OCI-M1 (cell line): ENCODE measurements around the gene FAM98B.

ENCODE experiments used
- DNase-seq: peaks from one replicate; lab custom pipeline; 2025; lab: John Stamatoyannopoulos, UW

The FAM98B gene

GRCh38 chr15:38461066-38461833, 7.3 kb downstream of the FAM98B start:
- DNase-seq, result peak; percentile 3

- no peak for DNase-seq
Measured at GRCh38 chr15:38463893-38464292, 10.0 kb downstream of the FAM98B start.

DNA sequence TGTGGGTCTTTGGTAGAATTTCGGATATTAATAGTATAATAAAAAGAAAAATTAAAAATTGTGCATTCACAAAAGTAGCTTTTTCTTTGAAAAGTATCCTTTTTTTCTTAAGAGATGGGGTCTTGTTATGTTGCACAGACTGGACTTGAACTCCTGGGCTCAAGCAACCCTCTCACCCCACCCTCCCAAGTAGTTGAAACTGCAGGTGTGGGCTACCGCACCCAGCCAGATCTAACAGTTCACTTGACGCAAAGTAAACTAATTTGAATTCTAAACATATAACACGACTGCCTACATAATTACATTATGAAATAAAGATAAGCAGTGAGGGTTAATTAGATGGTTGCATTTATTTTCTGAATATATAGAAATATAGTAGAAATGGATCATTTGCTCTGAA, 10.7 kb downstream of the FAM98B start:
- no peak for DNase-seq

GRCh38 chr15:38470816-38471215, 16.9 kb downstream of the FAM98B start:
- no peak for DNase-seq

DNA sequence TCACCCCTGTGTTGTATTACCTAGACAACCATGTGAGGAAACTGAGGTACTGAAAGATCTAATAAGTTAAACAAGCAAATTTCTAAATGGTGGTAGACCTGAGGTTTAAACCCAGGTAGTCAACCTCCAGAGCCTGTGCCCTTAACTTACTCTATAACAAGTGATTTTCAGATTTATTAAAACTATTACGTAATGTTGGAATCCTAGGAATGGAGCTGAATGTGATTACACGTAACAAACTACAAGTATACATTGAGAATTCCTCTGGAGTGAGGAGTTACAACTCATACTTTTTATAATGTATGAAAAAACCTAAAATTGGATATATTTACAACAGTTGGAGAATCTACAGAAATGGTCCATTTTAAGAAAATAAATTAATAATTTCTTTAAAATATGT, 18.0 kb downstream of the FAM98B start:
- no peak for DNase-seq

DNA sequence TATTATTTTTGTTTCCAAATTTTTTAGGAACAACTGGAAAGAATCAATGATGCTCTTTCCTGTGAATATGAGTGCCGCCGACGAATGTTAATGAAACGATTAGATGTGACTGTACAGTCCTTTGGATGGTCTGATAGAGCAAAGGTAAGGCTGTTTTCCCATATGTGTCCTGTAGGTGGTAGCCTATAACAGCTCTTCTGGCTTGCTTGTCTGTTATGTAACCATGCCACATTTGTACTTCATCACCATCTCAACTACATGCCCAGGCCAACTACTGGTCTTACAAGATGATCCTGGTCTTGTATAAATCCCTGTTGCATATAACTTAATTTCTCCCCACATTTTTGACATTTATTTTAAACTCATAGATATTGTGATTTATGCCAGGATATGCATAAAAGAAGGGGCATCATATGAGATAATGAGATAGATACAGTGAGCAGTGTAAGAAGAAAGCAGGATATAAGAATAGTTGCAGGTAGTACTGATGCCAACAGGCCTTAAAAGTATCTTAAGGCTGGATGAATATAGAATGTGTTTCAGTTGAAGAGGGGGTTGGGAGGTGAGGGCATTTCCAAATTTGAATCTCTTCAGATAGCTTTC, 20.3 kb downstream of the FAM98B start:
- peak; percentile 72 for DNase-seq

- DNase-seq, result no peak
Measured at GRCh38 chr15:38475361-38475760, 21.4 kb downstream of the FAM98B start.

DNA sequence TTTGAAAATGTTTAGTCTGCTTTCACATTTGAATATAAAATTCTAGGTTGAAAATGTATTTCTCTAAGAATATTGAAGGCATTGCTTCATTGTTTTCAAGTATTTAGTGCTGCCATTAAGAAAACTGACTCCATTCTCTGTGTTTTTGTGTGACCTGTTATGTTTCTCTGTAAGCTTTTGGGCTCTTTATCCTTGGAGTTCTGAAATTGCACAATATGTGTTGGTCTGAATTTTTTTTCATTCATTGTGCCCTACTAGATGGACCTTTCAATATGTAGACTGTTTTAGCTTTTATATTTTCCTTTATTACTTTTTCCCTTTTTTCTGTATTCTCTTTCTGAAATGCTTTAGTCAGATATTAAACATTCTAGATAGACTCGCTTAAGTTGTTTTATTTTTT, 22.2 kb downstream of the FAM98B start:
- DNase-seq, result no peak

GRCh38 chr15:38477637-38478036, 23.7 kb downstream of the FAM98B start:
- DNase-seq, result no peak

- DNase-seq, result no peak
Measured at GRCh38 chr15:38479266-38479665, 25.3 kb downstream of the FAM98B start.

DNA sequence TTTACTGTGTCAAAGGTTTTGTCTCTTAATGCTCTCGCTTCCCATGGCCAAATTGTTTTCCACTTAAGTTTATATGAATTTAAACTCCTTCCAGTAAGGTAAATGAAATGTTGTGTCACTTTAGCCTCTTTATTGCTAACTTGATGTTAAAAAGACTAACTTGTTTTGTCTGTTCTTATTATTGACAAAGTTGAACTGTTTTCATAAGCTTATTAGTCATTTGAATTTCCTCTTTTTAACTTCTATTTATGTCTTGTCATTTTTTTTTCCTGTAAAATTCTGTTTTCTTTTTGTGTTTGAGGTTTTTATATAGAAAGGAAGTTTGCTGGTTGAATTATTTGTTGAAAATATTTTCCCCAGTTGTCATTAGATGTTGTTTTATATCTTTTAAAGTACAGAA, 25.8 kb downstream of the FAM98B start:
- DNase-seq, result peak; percentile 2

DNA sequence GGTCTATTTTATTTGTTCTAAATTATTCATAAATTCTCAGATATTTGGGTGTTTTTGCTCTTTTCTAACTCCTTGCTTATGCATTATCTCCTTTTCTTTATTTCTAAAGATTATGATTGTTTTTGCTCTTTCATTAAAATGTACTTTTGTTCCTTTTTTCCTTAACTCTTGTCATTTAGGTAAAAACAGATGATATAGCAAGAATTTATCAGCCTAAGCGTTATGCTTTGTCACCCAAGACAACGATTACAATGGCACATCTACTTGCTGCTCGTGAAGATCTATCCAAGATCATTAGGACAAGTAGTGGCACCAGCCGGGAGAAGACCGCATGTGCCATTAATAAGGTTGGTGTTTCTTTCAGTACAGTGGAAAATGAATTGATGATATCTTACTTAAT, 27.2 kb downstream of the FAM98B start:
- no peak for DNase-seq

GRCh38 chr15:38481761-38482160, 27.8 kb downstream of the FAM98B start:
- DNase-seq, result no peak

DNA sequence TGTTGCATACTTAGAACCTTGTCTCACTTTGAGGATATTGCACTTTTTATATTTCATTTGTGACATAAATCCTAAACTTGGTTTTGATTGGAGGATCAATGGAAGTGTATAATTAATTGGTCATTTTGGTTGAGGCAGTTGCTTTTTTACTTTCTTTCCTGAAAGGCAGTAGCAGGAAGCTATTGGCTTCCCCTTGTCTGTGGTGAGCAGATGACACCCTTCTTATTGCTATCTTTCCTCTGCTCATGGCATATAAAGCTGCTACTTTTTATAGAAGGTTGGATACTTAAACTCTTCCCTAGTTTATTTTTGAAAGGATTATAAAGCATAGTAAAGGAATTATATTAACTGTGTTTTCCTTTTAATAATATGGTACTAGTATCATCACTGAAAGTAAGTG, 28.6 kb downstream of the FAM98B start:
- DNase-seq, result no peak

- DNase-seq, result no peak
Measured at GRCh38 chr15:38486936-38487335, 33.0 kb downstream of the FAM98B start.

- no peak for DNase-seq
Measured at GRCh38 chr15:38487378-38487777, 33.5 kb downstream of the FAM98B start.

DNA sequence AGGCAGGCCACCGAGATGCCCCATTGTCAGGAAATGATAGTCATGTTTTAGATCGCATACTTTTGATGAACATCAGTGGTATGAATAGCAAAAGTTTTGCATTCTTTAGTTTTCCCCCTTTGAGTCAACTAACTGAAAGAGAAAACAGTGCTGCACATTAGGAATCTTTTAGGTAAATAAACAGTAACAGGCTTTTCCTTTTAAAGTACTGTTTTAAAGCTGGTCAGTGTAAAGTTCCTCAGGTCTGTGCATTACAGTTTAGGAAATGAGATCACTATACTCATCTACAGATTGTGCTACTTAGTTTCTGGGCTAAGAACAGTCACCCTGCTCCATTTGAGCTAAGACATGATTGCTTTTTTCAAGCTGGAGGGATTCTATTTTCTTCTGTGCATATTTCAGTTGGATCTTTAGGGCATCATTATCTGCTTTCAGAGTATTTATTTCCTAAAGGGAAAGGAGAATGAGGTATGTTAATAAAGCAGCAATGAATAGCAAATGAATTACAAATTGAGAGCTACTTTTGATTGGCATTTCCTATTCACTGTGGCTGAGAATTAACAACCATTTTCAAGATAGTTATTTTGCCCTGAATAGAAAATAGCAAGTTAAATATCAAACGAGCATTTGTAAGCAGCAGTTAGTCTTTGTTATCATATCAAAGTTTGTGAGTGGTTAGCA, 36.5 kb downstream of the FAM98B start:
- DNase-seq, result no peak

GRCh38 chr15:38496151-38496550, 42.2 kb downstream of the FAM98B start:
- no peak for DNase-seq

- no peak for DNase-seq
Measured at GRCh38 chr15:38499651-38500050, 45.7 kb downstream of the FAM98B start.

DNA sequence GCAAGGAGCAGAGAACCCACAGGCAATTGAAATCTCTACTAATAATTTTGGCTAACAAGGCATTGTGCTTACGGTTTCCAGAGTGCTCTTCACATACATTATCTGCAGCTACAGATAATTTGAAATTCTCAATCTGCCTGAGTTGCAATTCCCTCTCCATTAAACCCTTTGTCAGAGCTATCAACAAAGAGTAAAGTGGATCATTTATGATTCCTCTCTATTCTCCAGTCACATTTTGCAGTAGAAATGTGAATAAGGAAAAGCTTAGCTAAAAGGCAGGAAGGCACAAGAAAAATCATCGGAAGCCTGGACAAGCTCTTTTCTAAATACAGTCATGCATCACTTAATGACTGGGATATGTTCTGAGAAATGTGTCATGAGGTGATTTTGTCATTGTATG, 49.6 kb downstream of the FAM98B start:
- no peak for DNase-seq

DNA sequence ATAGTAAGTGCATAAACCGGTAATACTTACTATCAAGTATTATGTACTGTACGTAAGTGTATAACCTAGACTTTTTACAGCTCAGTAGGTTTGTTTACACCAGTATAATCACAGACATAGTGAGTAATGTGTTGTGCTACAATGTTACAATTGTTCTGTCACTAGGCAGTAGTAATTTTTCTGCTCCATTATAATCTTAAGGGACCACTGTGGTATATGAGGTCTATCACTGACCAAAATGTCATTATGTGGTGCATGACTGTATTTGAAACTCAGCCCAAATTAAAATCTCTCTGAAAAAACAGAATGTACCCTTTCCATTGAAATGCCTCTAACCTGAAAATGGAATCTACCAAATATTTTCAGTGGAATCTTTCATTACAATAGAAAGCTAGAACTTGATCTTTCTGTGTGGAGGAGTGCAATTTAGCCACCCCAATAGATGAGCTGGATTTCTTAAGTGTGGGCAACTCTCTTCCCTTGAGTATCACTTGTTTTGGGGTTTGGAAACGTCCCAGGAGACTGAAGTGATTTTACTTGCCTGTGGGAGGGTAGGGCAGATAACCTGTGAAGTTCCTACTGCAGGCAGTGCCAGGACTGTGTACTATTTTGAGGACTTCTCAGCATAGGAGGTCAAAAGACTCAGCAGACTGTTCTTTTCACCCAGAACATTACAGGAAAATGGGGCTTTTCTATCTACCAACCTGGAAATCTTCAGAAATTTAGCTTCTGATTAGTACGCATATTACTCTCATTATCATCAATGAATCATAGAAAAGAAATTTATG, 50.9 kb downstream of the FAM98B start:
- no peak for DNase-seq

DNA sequence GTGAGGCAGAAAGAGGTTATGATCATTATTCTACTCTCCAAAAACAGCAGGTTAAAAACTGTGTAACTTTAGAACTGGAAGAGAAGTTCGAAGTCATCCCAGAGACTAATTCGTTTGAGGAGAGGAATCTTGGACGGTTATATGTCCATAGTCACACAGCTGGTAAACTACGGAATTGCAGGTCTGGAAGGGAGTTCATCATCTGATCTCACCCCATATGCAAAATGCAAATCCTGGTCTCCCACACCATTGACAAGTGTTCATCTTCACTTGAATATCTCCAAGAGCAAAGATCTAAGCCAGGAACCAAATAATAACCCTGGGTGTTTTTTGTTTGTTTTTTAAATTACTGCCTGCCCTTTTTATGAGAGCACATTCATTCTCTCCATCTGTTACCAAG, 53.1 kb downstream of the FAM98B start:
- DNase-seq, result no peak

- no peak for DNase-seq
Measured at GRCh38 chr15:38507570-38507969, 53.6 kb downstream of the FAM98B start.
